CD4-positive, alpha-beta T cell (primary cell): Measurements from ENCODE around the gene ALOX5AP. TPM values are rescaled to one million over a fixed set of nuclear protein-coding genes. Genes with fewer than 3 reads are reported as not detected.

Source experiments
- ATAC-seq: fragments of 200-7000 bp; cut with Tn5 transposase; one replicate; pipeline ENCODE4 v1.10.0; 2022; ENCODE audit warnings: mild to moderate bottlenecking; ENCODE audit not compliant: poor library complexity
- CTCF ChIA-PET: fragments of 350-600 bp; sonication (Branson Sonifier 250); formaldehyde crosslinking; loops from one replicate; lab custom pipeline; 2021; ENCODE audit warnings: antibody characterized with exemption, inconsistent platforms; lab: Charles Lee
- POLR2A ChIA-PET: fragments of 350-600 bp; sonication (Branson Sonifier 250); formaldehyde crosslinking; loops from one replicate; lab custom pipeline; 2021; ENCODE audit warnings: antibody characterized with exemption, inconsistent platforms; lab: Charles Lee
- DNase-seq, 14 experiments: peaks; one replicate each; pipeline ENCODE4 v3.0.0-alpha.2; 2013 to 2020; ENCODE audit warnings: mixed read lengths in 2 of 14
- H3K27ac ChIP-seq, 2 donors: one replicate each; pipeline versions ENCODE4 v1.5.1 to v1.7.0; 2013; ENCODE audit warnings: low read length in 2 of 2, low read depth in 1 of 2, mild to moderate bottlenecking in 1 of 2
- H3K27me3 ChIP-seq, 2 experiments: 1 replicate in 1 of 2; 2 replicates in 1 of 2; pipeline versions ENCODE4 v1.6.1 to v1.7.0; 2013; ENCODE audit warnings: low read length in 2 of 2, control low read depth in 1 of 2, mild to moderate bottlenecking in 1 of 2, moderate library complexity in 1 of 2; ENCODE audit not compliant: insufficient read depth in 2 of 2, control insufficient read depth in 1 of 2
- H3K36me3 ChIP-seq: one replicate; pipeline ENCODE4 v1.6.1; 2013; ENCODE audit warnings: low read length, control low read depth; ENCODE audit not compliant: insufficient read depth
- H3K4me1 ChIP-seq: one replicate; pipeline ENCODE4 v1.6.1; 2013; ENCODE audit warnings: low read length, control low read depth; ENCODE audit not compliant: insufficient read depth
- H3K4me3 ChIP-seq: one replicate; pipeline ENCODE4 v1.5.1; 2013; ENCODE audit warnings: mild to moderate bottlenecking, low read length, moderate library complexity
- H3K9me3 ChIP-seq, 2 experiments: 1 replicate in 1 of 2; 2 replicates in 1 of 2; pipeline versions ENCODE4 v1.6.1 to v1.7.0; 2013; ENCODE audit warnings: low read length in 2 of 2, mild to moderate bottlenecking in 2 of 2, control low read depth in 1 of 2, moderate library complexity in 1 of 2; ENCODE audit not compliant: control insufficient read depth in 1 of 2, insufficient read depth in 1 of 2
- H3K27ac Mint-ChIP-seq: one replicate; pipeline ENCODE4 v1.8.0; 2020; ENCODE audit warnings: mixed read lengths
- H3K27me3 Mint-ChIP-seq: one replicate; pipeline ENCODE4 v1.8.0; 2021; ENCODE audit warnings: mixed read lengths
- H3K36me3 Mint-ChIP-seq: one replicate; pipeline ENCODE4 v1.8.0; 2021; ENCODE audit warnings: low read depth, mixed read lengths
- H3K4me1 Mint-ChIP-seq: one replicate; pipeline ENCODE4 v1.8.0; 2021; ENCODE audit warnings: low read depth, mixed read lengths
- H3K4me3 Mint-ChIP-seq: one replicate; pipeline ENCODE4 v1.8.0; 2020; ENCODE audit warnings: mild to moderate bottlenecking, mixed read lengths
- H3K9me3 Mint-ChIP-seq: one replicate; pipeline ENCODE4 v1.8.0; 2020; ENCODE audit warnings: mixed read lengths
- intact Hi-C, 2 experiments: fragments of 100-400 bp; cut with DNase I in 1 of 2; cut with micrococcal nuclease in 1 of 2; formaldehyde crosslinking; loops; one replicate each; pipeline versions ENCODE4 v1.15.1 to v1.9.0; 2023 to 2025; cut with DNase I, micrococcal nuclease
- total RNA-seq, 174 experiments: library from RNA in 2 of 174; stranded (reverse) in 2 of 174; gene quantifications; one replicate each; pipeline ENCODE4 v1.2.3 and lab custom pipeline; 2021 to 2026
- TF ChIP-seq, protein P1 (sequence below): fragments of 200-600 bp; IDR thresholded peaks from one replicate; pipeline ENCODE4 v1.8.0; 2022; ENCODE audit warnings: antibody characterized with exemption, mild to moderate bottlenecking

ALOX5AP gene
- total RNA-seq, 2 experiments from 2014 or later, result 16.5 to 19.0 TPM

DNA sequence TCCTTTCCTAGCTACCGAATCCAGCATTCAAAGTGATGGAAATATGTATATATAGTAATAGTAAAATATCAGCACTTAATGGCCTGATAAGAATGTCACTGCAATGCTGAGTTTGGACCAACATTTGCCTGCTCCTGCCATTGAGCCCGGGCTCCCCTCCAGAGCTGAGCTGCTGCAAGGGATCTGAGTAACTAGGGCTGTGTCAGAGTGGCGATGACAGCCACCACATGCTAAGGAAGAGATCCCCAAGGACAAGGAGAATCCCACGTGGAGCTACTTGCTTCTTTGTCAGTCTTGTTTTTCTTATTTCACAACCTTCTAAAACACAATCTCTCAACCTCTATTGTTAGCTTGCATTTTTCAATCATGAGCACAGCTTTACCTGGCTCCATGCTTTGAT is 19.5 kb upstream of the ALOX5AP start:
- DNase-seq (no peak), ATAC-seq (no peak)
- TF ChIP-seq, protein P1, sequence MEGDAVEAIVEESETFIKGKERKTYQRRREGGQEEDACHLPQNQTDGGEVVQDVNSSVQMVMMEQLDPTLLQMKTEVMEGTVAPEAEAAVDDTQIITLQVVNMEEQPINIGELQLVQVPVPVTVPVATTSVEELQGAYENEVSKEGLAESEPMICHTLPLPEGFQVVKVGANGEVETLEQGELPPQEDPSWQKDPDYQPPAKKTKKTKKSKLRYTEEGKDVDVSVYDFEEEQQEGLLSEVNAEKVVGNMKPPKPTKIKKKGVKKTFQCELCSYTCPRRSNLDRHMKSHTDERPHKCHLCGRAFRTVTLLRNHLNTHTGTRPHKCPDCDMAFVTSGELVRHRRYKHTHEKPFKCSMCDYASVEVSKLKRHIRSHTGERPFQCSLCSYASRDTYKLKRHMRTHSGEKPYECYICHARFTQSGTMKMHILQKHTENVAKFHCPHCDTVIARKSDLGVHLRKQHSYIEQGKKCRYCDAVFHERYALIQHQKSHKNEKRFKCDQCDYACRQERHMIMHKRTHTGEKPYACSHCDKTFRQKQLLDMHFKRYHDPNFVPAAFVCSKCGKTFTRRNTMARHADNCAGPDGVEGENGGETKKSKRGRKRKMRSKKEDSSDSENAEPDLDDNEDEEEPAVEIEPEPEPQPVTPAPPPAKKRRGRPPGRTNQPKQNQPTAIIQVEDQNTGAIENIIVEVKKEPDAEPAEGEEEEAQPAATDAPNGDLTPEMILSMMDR, result no peak
- Histone ChIP-seq H3K4me1 (peaks cover 5% of the 10 kb centered on the region), H3K4me3 (no peak overlapping the region), H3K27ac (no peak overlapping the region), H3K9me3 (no peaks in the 10 kb centered on the region), H3K27me3 (no peaks in the 10 kb centered on the region), H3K36me3 (no peaks in the 10 kb centered on the region)
- Mint-ChIP-seq H3K36me3 (no peaks in the 10 kb centered on the region), H3K4me3 (no peak overlapping the region), H3K27ac (no peak overlapping the region), H3K27me3 (no peaks in the 10 kb centered on the region), H3K9me3 (no peaks in the 10 kb centered on the region), H3K4me1 (no peaks in the 10 kb centered on the region)
- intact Hi-C loops, result no loop called here
- CTCF ChIA-PET, result no interaction called here
- POLR2A ChIA-PET, result no interaction called here

DNA sequence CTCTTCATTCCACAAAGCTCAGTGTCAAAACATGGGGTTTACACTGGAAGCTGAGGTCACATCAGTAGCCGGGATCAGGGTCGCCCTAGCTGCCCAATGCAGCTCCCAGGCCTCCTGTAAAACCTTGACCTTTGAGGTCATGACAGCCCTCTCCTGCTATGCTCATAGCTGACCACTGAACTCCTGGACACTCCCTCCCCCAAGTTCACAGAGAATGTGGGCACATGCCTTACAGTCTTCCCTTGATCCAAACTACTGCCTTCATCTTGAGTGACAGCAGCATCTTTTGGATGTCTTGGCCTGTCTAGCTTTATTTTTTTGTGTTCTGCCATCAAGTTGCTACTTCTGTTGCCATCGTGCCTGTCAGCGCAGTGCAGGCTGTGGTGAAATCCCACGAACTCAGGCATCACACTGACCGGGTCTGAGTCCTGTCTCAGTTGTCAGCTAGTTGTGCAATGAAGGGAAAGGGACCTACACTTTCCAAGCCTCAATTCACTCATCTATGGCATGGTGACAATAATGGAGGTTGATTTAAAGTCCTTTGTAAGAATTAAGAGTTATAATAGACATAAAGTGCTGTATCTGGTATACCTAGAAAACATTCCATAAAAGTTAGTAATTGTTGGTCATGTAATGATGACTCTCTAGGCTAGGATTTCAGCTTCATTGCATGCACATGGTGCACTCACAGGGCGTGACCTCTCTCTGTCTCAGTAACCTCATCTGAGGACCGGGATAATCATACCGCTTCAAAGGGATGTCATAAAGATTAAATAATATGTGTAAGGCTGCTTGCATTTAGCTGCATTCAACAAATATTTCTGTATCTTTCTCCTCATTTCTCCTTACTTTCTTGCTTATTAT is 16.4 kb upstream of the ALOX5AP start:
- H3K9me3 ChIP-seq, result no peaks in the 10 kb centered on the region
- TF ChIP-seq, protein P1, result no peak
- H3K27ac ChIP-seq, result no peak overlapping the region
- no peak overlapping the region for H3K27ac Mint-ChIP-seq
- peaks cover 5% of the 10 kb centered on the region for H3K4me1 ChIP-seq
- no peak overlapping the region for H3K4me3 ChIP-seq
- no peaks in the 10 kb centered on the region for H3K9me3 Mint-ChIP-seq
- intact Hi-C loops, result no loop called here
- ChIA-PET POLR2A (interaction anchor here (0.6 kb wide), 1 partner anchor 92 kb away, joined by 3 read pairs; no protein-coding TSS in a partner anchor), CTCF (no interaction called here)
- ATAC-seq (no peak), DNase-seq (peak in 2 of 14 experiments; percentile 29 to 42)
- no peaks in the 10 kb centered on the region for H3K27me3 Mint-ChIP-seq
- H3K4me3 Mint-ChIP-seq, result no peak overlapping the region
- H3K36me3 Mint-ChIP-seq, result no peaks in the 10 kb centered on the region
- no peaks in the 10 kb centered on the region for H3K4me1 Mint-ChIP-seq
- H3K36me3 ChIP-seq, result no peaks in the 10 kb centered on the region
- no peaks in the 10 kb centered on the region for H3K27me3 ChIP-seq

DNA sequence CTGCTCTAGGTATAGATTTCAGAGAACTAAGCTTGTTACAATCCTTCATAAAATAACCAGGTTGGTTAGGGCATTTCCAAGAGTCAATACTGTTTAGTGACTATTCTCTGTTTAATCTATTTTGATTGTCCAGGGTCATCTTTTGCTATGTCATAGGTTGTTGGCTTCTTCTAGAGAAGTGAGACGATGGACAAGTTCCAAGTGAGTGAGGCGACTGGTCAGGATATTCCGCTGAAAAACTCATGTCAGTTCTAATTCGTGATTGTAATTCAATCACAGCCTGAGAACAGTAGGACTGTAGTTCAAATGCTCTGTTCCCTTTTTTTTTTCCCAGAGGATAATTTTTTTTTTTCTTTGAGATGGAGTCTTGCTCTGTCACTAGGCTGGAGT is 15.8 kb upstream of the ALOX5AP start:
- H3K4me1 ChIP-seq, result peaks cover 5% of the 10 kb centered on the region

More for the DNA sequence above, 15.8 kb upstream of the ALOX5AP start:
- ChIA-PET CTCF (no interaction called here), POLR2A (interaction anchor here (1.0 kb wide), 1 partner anchor 19 kb away, joined by 3 read pairs; no protein-coding TSS in a partner anchor)
- no peaks in the 10 kb centered on the region for H3K27me3 Mint-ChIP-seq
- Histone ChIP-seq H3K27ac (no peak overlapping the region), H3K9me3 (no peaks in the 10 kb centered on the region), H3K4me3 (no peak overlapping the region), H3K27me3 (no peaks in the 10 kb centered on the region), H3K36me3 (no peaks in the 10 kb centered on the region)
- H3K9me3 Mint-ChIP-seq, result no peaks in the 10 kb centered on the region
- no peaks in the 10 kb centered on the region for H3K4me1 Mint-ChIP-seq
- no peak for ATAC-seq
- no peak overlapping the region for H3K27ac Mint-ChIP-seq
- no peak for DNase-seq
- H3K36me3 Mint-ChIP-seq, result no peaks in the 10 kb centered on the region
- intact Hi-C loops, result no loop called here
- TF ChIP-seq, protein P1, result no peak
- no peak overlapping the region for H3K4me3 Mint-ChIP-seq
